MCF 10A (cell line): ENCODE results near the gene ARHGAP33. TPM values are rescaled to one million over a fixed set of nuclear protein-coding genes. Genes with fewer than 3 reads are reported as not detected.

Experiments
- BruUV-seq: library from RNA; stranded (reverse); fragments of 400-500 nt; replicated peaks from 2 replicates; lab custom pipeline; 2021; lab: Mats Ljungman, UMichigan
- CTCF ChIA-PET: fragments of 300-600 bp; sonication (Branson Sonifier 250); formaldehyde crosslinking; extraction: SDS; loops from one replicate; lab custom pipeline; 2021; ENCODE audit warnings: antibody characterized with exemption, inconsistent platforms; lab: Yijun Ruan, JAX
- POLR2A ChIA-PET: fragments of 300-600, 350-650 bp; sonication (Branson Sonifier 250); formaldehyde crosslinking; extraction: SDS; loops from one replicate; lab custom pipeline; 2020; ENCODE audit warnings: antibody characterized with exemption, inconsistent platforms; lab: Yijun Ruan, JAX
- DNase-seq: peaks from one replicate; pipeline ENCODE4 v3.0.0-alpha.2; 2018; ENCODE audit not compliant: unreplicated experiment
- H3K27ac Mint-ChIP-seq: one replicate; pipeline ENCODE4 v1.8.0; 2022; ENCODE audit warnings: mild to moderate bottlenecking, low read depth, mixed read lengths; ENCODE audit not compliant: unreplicated experiment
- H3K27me3 Mint-ChIP-seq: one replicate; pipeline ENCODE4 v1.8.0; 2022; ENCODE audit warnings: mixed read lengths; ENCODE audit not compliant: insufficient read depth, unreplicated experiment
- H3K36me3 Mint-ChIP-seq: one replicate; pipeline ENCODE4 v1.8.0; 2022; ENCODE audit warnings: mild to moderate bottlenecking, moderate library complexity, mixed read lengths; ENCODE audit not compliant: insufficient read depth, unreplicated experiment
- H3K4me1 Mint-ChIP-seq: one replicate; pipeline ENCODE4 v1.8.0; 2022; ENCODE audit warnings: mixed read lengths; ENCODE audit not compliant: insufficient read depth, unreplicated experiment
- H3K4me3 Mint-ChIP-seq: one replicate; pipeline ENCODE4 v1.8.0; 2022; ENCODE audit warnings: mild to moderate bottlenecking, moderate library complexity, mixed read lengths; ENCODE audit not compliant: unreplicated experiment
- H3K9me3 Mint-ChIP-seq: one replicate; pipeline ENCODE4 v1.8.0; 2022; ENCODE audit warnings: mixed read lengths; ENCODE audit not compliant: unreplicated experiment
- CTCF ChIP-seq: fragments of 200-600 bp; IDR thresholded peaks from one replicate; pipeline ENCODE4 v1.8.0; 2022; ENCODE audit warnings: antibody characterized with exemption, mild to moderate bottlenecking; ENCODE audit not compliant: unreplicated experiment
- intact Hi-C: fragments of 100-400 bp; cut with micrococcal nuclease; formaldehyde crosslinking; loops from 2 replicates; pipeline ENCODE4 v1.14.1; 2022
- total RNA-seq: library from RNA; stranded (reverse); gene quantifications from 2 replicates; pipeline ENCODE4 v1.2.3, GENCODE V29; 2022

ARHGAP33 gene
- total RNA-seq, 1 experiment from 2014 or later = 5.4 TPM

DNA sequence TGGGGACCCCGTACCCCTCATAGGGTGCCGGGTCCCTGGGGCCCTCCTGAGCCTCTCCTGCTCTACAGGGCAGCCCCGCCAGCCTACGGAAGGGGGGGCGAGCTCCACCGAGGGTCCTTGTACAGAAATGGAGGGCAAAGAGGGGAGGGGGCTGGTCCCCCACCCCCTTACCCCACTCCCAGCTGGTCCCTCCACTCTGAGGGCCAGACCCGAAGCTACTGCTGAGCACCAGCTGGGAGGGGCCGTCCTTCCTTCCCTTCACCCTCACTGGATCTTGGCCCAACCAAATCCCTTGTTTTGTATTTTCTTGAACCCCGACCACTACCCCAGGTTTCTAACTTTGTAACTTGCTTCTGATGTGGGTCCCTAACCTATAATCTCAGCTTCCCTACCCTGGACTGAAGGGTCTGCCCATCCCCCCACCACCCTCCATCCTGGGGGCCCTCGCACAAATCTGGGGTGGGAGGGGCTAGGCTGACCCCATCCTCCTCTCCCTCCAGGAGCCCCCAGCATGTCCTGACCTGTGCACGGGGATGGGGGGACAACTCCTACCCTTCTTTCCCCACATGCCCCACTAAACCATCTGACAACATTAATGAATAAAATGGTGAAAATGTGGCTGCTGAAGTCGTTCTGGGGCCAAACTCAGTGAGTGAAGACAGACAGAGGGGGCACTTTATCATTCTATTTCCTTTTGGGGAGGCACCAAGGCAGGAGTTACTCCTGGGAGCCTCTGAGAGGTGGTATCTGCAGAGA lies 13.0 kb downstream of the ARHGAP33 start:
- BruUV-seq = no TSS peak
- intact Hi-C loops = no loop called here
- Mint-ChIP-seq H3K4me3 (no peak overlapping the region), H3K36me3 (no peaks in the 10 kb centered on the region), H3K27ac (no peak overlapping the region), H3K27me3 (no peaks in the 10 kb centered on the region), H3K4me1 (no peaks in the 10 kb centered on the region), H3K9me3 (no peaks in the 10 kb centered on the region)
- TF ChIP-seq CTCF = no peak
- ChIA-PET POLR2A (no interaction called here), CTCF (interaction anchor here (0.6 kb wide), 1 partner anchor 643 kb away, joined by 3 read pairs; no protein-coding TSS in a partner anchor)
- no peak for DNase-seq

- TF ChIP-seq CTCF = no peak
- Mint-ChIP-seq H3K4me1 (no peaks in the 10 kb centered on the region), H3K36me3 (no peaks in the 10 kb centered on the region), H3K9me3 (no peaks in the 10 kb centered on the region), H3K27me3 (no peaks in the 10 kb centered on the region), H3K27ac (no peak overlapping the region), H3K4me3 (no peak overlapping the region)
- intact Hi-C loops = no loop called here
- ChIA-PET POLR2A (no interaction called here), CTCF (interaction anchor here (0.6 kb wide), 2 partner anchors 104 to 644 kb away, joined by 3 read pairs; no protein-coding TSS in a partner anchor)
- DNase-seq = no peak
- BruUV-seq = no TSS peak
Measured at GRCh38 chr19:35789195-35789977, 14.0 kb downstream of the ARHGAP33 start.

DNA sequence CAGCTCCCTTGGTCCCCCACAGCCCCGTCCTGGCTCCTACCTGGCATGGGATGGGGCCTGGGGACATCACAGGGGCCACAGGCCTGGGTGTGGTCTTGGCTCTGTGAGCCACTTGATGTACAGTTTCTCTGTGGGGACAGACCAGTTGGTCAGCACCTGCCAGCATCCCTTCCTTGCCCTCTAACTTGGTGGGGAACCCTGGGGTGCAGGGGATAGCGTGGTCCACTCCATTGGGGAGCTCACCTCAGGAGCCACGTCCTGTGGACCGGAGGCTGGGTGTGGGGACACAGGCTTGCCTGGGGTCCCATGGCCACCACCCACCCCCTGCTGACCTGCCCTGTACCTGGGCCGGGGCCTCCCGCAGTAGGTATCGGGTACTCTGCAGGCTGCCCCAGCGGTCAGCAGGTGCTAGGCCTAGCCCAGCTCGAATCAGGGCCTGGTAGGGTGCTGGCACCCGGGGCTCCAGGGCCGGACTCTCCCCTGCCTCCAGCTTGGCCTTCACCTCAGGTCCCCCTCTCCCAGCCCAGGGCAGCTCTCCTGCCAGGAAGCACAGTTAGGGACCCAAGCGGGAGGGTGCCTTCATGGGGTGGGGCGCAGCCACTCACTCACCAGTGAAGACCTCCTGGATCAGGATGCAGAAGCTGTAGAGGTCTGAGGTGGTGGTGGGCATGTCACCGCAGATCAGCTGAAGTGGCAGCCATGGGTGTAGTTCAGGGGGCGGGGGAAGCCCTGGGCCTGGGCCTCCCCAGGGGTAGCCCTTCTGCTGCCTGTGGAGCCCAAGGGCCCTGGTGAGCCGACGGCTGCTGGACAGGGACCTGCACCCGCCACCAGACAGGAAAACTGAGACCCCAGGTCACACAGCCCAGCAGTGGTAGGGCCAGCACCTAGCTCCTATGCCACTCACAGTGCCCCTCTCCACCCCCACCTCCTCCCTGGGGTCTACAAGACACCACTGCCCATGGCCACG lies 14.9 kb downstream of the ARHGAP33 start:
- H3K9me3 Mint-ChIP-seq = no peaks in the 10 kb centered on the region
- H3K27ac Mint-ChIP-seq = no peak overlapping the region
- no peaks in the 10 kb centered on the region for H3K36me3 Mint-ChIP-seq
- POLR2A ChIA-PET = no interaction called here
- CTCF ChIA-PET = interaction anchor here (0.6 kb wide), 1 partner anchor 103 kb away, joined by 3 read pairs; no protein-coding TSS in a partner anchor
- intact Hi-C loops = no loop called here
- no peak for DNase-seq
- no TSS peak for BruUV-seq
- H3K4me3 Mint-ChIP-seq = no peak overlapping the region
- no peaks in the 10 kb centered on the region for H3K27me3 Mint-ChIP-seq
- no peak for TF ChIP-seq CTCF
- no peaks in the 10 kb centered on the region for H3K4me1 Mint-ChIP-seq
